Parathyroid adenoma (tissue), 2 donors: Measurements from ENCODE around the gene DOCK7.

Experiments used
- H2AFZ ChIP-seq: fragments of 300-600 bp; sonication (generic); one replicate; pipeline ENCODE4 v1.7.0; 2017; ENCODE audit warnings: antibody characterized with exemption, mild to moderate bottlenecking
- H3K27ac ChIP-seq: fragments of 300-600 bp; sonication (generic); one replicate; pipeline ENCODE4 v1.7.0; 2017
- H3K27me3 ChIP-seq: fragments of 300-600 bp; sonication (generic); one replicate; pipeline ENCODE4 v1.7.0; 2017; ENCODE audit warnings: low read length; ENCODE audit not compliant: control insufficient read depth, insufficient read depth
- H3K36me3 ChIP-seq: fragments of 300-600 bp; sonication (generic); one replicate; pipeline ENCODE4 v1.7.0; 2017; ENCODE audit warnings: low read length; ENCODE audit not compliant: control insufficient read depth, insufficient read depth
- H3K4me1 ChIP-seq: fragments of 300-600 bp; sonication (generic); one replicate; pipeline ENCODE4 v1.7.0; 2017; ENCODE audit warnings: control low read depth
- H3K4me2 ChIP-seq: fragments of 300-600 bp; sonication (generic); one replicate; pipeline ENCODE4 v1.7.0; 2017; ENCODE audit warnings: low read length
- H3K4me3 ChIP-seq: fragments of 300-600 bp; sonication (generic); one replicate; pipeline ENCODE4 v1.7.0; 2017; ENCODE audit warnings: low read depth, low read length
- H3K79me2 ChIP-seq: fragments of 300-600 bp; sonication (generic); one replicate; pipeline ENCODE4 v1.7.0; 2017; ENCODE audit warnings: control low read depth
- H3K9ac ChIP-seq: fragments of 300-600 bp; sonication (generic); one replicate; pipeline ENCODE4 v1.7.0; 2017; ENCODE audit warnings: mild to moderate bottlenecking
- H3K9me3 ChIP-seq: fragments of 300-600 bp; sonication (generic); one replicate; pipeline ENCODE4 v1.7.0; 2017; ENCODE audit warnings: low read length; ENCODE audit not compliant: control insufficient read depth
- TF ChIP-seq, protein P1 (sequence below): fragments of 300-600 bp; sonication (generic); IDR thresholded peaks from one replicate; pipeline ENCODE4 v1.7.0; 2017; ENCODE audit warnings: antibody characterized with exemption, mild to moderate bottlenecking
- donor health status: primary hyperparathyroidism.

The DOCK7 gene

DNA sequence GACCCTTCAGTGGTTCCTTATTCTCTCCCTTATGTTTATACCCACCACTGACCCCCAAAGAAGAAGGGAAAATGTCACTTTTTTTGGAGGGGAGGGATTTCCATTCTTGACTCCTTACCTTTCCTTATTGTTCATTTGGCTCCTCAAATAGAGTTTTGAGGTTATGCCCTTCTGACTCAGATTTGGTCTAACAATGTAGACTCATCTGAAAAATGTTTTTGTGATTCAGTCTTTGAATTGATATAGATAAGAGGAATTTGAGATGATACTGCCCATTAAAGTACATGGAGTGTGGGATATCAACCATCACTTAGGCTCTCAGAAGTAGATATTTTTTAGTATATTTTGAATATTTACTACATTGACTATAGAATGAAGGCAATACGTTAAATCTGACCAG is 235.2 kb downstream of the DOCK7 start:
- no peak overlapping the region for H3K9ac ChIP-seq
- no peaks in the 10 kb centered on the region for H3K4me1 ChIP-seq
- no peak overlapping the region for H3K4me3 ChIP-seq
- H3K4me2 ChIP-seq = no peak overlapping the region
- no peaks in the 10 kb centered on the region for H3K27me3 ChIP-seq
- H3K9me3 ChIP-seq = no peaks in the 10 kb centered on the region
- TF ChIP-seq, protein P1, sequence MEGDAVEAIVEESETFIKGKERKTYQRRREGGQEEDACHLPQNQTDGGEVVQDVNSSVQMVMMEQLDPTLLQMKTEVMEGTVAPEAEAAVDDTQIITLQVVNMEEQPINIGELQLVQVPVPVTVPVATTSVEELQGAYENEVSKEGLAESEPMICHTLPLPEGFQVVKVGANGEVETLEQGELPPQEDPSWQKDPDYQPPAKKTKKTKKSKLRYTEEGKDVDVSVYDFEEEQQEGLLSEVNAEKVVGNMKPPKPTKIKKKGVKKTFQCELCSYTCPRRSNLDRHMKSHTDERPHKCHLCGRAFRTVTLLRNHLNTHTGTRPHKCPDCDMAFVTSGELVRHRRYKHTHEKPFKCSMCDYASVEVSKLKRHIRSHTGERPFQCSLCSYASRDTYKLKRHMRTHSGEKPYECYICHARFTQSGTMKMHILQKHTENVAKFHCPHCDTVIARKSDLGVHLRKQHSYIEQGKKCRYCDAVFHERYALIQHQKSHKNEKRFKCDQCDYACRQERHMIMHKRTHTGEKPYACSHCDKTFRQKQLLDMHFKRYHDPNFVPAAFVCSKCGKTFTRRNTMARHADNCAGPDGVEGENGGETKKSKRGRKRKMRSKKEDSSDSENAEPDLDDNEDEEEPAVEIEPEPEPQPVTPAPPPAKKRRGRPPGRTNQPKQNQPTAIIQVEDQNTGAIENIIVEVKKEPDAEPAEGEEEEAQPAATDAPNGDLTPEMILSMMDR = no peak
- no peaks in the 10 kb centered on the region for H3K36me3 ChIP-seq
- H2AFZ ChIP-seq = no peak overlapping the region
- H3K79me2 ChIP-seq = no peaks in the 10 kb centered on the region
- H3K27ac ChIP-seq = no peak overlapping the region

DNA sequence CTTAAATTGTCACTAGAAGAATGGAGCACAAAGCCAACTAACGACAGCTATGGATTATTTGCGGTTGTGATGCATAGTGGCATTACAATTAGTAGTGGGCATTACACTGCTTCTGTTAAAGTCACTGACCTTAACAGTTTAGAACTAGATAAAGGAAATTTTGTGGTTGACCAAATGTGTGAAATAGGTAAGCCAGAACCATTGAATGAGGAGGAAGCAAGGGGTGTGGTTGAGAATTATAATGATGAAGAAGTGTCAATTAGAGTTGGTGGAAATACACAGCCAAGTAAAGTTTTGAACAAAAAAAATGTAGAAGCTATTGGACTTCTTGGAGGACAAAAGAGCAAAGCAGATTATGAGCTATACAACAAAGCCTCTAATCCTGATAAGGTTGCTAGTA is 237.9 kb downstream of the DOCK7 start:
- Histone ChIP-seq H3K27ac (no peak overlapping the region), H3K4me2 (no peak overlapping the region), H3K79me2 (no peaks in the 10 kb centered on the region), H3K4me1 (no peaks in the 10 kb centered on the region), H3K9me3 (no peaks in the 10 kb centered on the region), H3K9ac (no peak overlapping the region), H3K27me3 (no peaks in the 10 kb centered on the region), H3K36me3 (no peaks in the 10 kb centered on the region), H2AFZ (no peak overlapping the region), H3K4me3 (no peak overlapping the region)
- TF ChIP-seq, protein P1 = no peak

DNA sequence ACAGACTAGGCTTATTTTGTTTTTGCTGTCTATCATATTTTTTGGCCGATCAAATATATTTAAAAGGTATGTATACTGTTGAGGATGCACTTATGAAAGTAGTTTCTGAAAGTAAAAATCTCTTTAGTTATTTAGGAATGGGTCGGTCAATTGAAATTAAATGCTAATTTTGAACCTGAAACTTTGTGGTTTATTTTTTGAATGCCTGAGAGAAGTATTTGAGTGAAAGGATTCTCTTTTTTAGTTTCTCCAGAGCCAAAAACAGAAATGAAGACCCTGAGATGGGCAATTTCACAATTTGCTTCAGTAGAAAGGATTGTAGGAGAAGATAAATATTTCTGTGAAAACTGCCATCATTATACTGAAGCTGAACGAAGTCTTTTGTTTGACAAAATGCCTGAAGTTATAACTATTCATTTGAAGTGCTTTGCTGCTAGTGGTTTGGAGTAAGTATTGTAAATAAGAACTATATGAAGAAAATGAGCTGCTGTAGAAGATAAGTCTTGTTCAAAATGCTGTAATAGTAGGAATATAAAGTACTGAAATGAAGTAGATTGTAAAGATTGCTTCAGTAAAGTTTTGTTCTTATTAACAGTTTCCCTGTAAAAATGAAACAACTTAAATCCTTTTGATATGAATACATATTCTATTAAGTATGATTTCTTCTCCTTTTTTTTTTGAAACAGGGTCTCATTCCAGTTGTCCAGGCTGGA is 239.8 kb downstream of the DOCK7 start:
- Histone ChIP-seq H3K4me2 (no peak overlapping the region), H3K27me3 (no peaks in the 10 kb centered on the region), H3K36me3 (no peaks in the 10 kb centered on the region)

DNA sequence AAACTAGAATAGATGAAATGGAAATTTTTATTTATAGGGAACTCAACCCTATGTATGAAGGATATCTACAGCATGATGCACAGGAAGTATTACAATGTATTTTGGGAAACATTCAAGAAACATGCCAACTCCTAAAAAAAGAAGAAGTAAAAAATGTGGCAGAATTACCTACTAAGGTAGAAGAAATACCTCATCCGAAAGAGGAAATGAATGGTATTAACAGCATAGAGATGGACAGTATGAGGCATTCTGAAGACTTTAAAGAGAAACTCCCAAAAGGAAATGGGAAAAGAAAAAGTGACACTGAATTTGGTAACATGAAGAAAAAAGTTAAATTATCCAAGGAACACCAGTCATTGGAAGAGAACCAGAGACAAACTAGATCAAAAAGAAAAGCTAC is 243.5 kb downstream of the DOCK7 start:
- H3K4me3 ChIP-seq = no peak overlapping the region
- H3K27ac ChIP-seq = no peak overlapping the region
- H3K27me3 ChIP-seq = no peaks in the 10 kb centered on the region
- no peaks in the 10 kb centered on the region for H3K9me3 ChIP-seq
- no peak overlapping the region for H2AFZ ChIP-seq
- H3K4me2 ChIP-seq = no peak overlapping the region
- peaks cover 3% of the 10 kb centered on the region for H3K79me2 ChIP-seq
- no peaks in the 10 kb centered on the region for H3K4me1 ChIP-seq
- TF ChIP-seq, protein P1 = no peak
- no peaks in the 10 kb centered on the region for H3K36me3 ChIP-seq
- H3K9ac ChIP-seq = no peak overlapping the region

More for the DNA sequence above, 239.8 kb downstream of the DOCK7 start:
- Histone ChIP-seq H2AFZ (no peak overlapping the region), H3K4me3 (no peak overlapping the region), H3K27ac (no peak overlapping the region), H3K4me1 (no peaks in the 10 kb centered on the region), H3K79me2 (no peaks in the 10 kb centered on the region), H3K9me3 (no peaks in the 10 kb centered on the region), H3K9ac (no peak overlapping the region)
- TF ChIP-seq, protein P1 = no peak
